Body of pancreas (tissue), 4 donors: ENCODE measurements around the gene ARRB2.

Experiments used
- CTCF ChIP-seq, 7 experiments: fragments of 450-650 bp in 4 of 7; fragments of 200-600 bp in 3 of 7; sonication (generic) in 3 of 7; IDR thresholded peaks; one replicate each; pipeline ENCODE4 v1.5.1; 2016 to 2019; ENCODE audit warnings: antibody characterized with exemption in 7 of 7
- POLR2A ChIP-seq, 3 donors: fragments of 450-650 bp; IDR thresholded peaks; one replicate each; pipeline ENCODE4 v1.6.1; 2016; ENCODE audit warnings: antibody characterized with exemption in 3 of 3, mild to moderate bottlenecking in 2 of 3

GRCh38 chr17:4740584-4740983, 30.2 kb downstream of the ARRB2 start:
- TF ChIP-seq CTCF (IDR thresholded peaks at IDR 0.05) (no peak), POLR2A (IDR thresholded peaks at IDR 0.05) (no peak)
